ENCODE data around the gene PTPN1.

Gene PTPN1

DNA sequence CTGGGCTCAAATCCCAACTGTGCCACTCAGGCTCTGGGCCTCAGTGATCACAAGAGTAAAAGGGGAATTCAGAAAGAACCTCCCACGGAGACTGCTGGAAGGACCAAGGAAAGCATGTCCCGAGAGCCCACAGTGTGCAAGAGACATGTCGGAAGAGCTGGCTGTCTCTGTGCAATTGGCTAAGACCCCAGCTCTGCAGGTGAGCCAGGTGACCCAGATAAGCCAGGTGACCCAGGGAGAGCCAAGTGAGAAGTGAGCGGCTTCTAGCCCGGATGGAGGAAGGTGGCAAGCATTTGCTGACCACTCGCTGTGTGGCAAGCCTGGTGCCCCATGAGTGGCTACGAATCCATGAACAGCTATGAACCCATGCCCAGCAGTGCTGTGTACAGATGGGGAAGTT lies 122.1 kb downstream of the PTPN1 start:
- H3K9me3 Mint-ChIP-seq = no peaks in the 10 kb centered on the region
- H3K36me3 Mint-ChIP-seq (ENCODE audit: low read depth) = no peaks in the 10 kb centered on the region
- H3K27ac Mint-ChIP-seq = no peak overlapping the region
- H3K27me3 Mint-ChIP-seq = peaks cover 18% of the 10 kb centered on the region
- intact Hi-C loops (cut with micrococcal nuclease) = no loop called here
- H3K4me1 Mint-ChIP-seq (ENCODE audit: low read depth) = peaks cover 5% of the 10 kb centered on the region
- no peak overlapping the region for H3K4me3 Mint-ChIP-seq

DNA sequence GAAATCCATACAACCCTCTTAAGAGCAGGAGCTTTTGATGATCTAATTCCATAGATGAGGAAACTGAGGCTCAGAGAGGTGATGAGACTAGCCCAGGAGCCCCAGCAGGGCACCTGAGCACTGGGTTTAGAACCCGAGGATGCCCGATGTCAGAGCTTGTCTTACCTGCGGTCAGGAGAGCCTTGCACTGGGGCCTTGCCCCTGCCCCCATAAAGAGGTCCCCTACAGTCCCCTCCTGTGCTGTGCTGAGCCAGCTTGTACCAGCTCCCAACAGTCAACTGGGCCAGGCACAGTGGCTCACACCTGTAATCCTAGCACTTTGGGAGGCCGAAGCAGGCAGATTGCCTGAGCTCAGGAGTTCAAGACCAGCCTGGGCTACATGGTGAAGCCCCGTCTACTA lies 122.5 kb downstream of the PTPN1 start:
- no peak overlapping the region for H3K27ac Mint-ChIP-seq
- peaks cover 5% of the 10 kb centered on the region for H3K4me1 Mint-ChIP-seq (ENCODE audit: low read depth)
- no peak overlapping the region for H3K4me3 Mint-ChIP-seq
- intact Hi-C loops (cut with micrococcal nuclease) = no loop called here
- H3K36me3 Mint-ChIP-seq (ENCODE audit: low read depth) = no peaks in the 10 kb centered on the region
- no peaks in the 10 kb centered on the region for H3K9me3 Mint-ChIP-seq
- H3K27me3 Mint-ChIP-seq = peaks cover 18% of the 10 kb centered on the region

- Mint-ChIP-seq H3K27me3 (peaks cover 18% of the 10 kb centered on the region), H3K27ac (no peak overlapping the region), H3K4me3 (no peak overlapping the region), H3K36me3 (ENCODE audit: low read depth) (no peaks in the 10 kb centered on the region), H3K4me1 (ENCODE audit: low read depth) (peaks cover 5% of the 10 kb centered on the region), H3K9me3 (no peaks in the 10 kb centered on the region)
- intact Hi-C loops (cut with micrococcal nuclease) = no loop called here
Observed at GRCh38 chr20:50633361-50633760, 123.2 kb downstream of the PTPN1 start.

GRCh38 chr20:50634191-50634590 lies 124.0 kb downstream of the PTPN1 start:
- H3K27ac Mint-ChIP-seq = no peak overlapping the region
- H3K4me3 Mint-ChIP-seq = no peak overlapping the region
- intact Hi-C loops (cut with micrococcal nuclease) = no loop called here

More at GRCh38 chr20:50634191-50634590, 124.0 kb downstream of the PTPN1 start:
- H3K9me3 Mint-ChIP-seq = no peaks in the 10 kb centered on the region
- H3K4me1 Mint-ChIP-seq (ENCODE audit: low read depth) = peaks cover 5% of the 10 kb centered on the region
- H3K36me3 Mint-ChIP-seq (ENCODE audit: low read depth) = no peaks in the 10 kb centered on the region
- peaks cover 18% of the 10 kb centered on the region for H3K27me3 Mint-ChIP-seq

Data from dendritic cell treated with granulocyte-macrophage colony-stimulating factor and Interleukin-4, amounts not matched to agents 40 ng/mL and 50 ng/mL, for 4 days (primary cell).